GM23338 (cell line): ENCODE measurements around the gene MARCHF3. TPM values are rescaled to one million over a fixed set of nuclear protein-coding genes. Genes with fewer than 3 reads are reported as not detected.

ENCODE experiments used
- ATAC-seq: fragments of 200-7000 bp; cut with Tn5 transposase; 3 replicates; pipeline ENCODE4 v1.9.1; 2020
- DNase-seq: peaks from one replicate; pipeline ENCODE4 v3.0.0-alpha.2; 2015; ENCODE audit warnings: low spot score
- H2AFZ ChIP-seq: fragments of 200-600 bp; sonication (generic); 2 replicates; pipeline ENCODE4 v1.8.0; 2016; ENCODE audit warnings: antibody characterized with exemption, mild to moderate bottlenecking, moderate library complexity
- H3F3A ChIP-seq: fragments of 200-600 bp; sonication (generic); replicated peaks from 2 replicates; pipeline ENCODE4 v1.8.0; 2017; ENCODE audit warnings: antibody characterized with exemption, mixed run types, low read depth
- H3K27ac ChIP-seq: fragments of 200-600 bp; sonication (generic); 2 replicates; pipeline ENCODE4 v1.6.1; 2016; ENCODE audit warnings: low read depth
- H3K27me3 ChIP-seq: fragments of 200-600 bp; sonication (generic); 2 replicates; pipeline ENCODE4 v1.8.0; 2016; ENCODE audit warnings: mild to moderate bottlenecking, mixed run types, moderate library complexity; ENCODE audit not compliant: insufficient read depth
- H3K36me3 ChIP-seq: fragments of 200-600 bp; sonication (generic); 2 replicates; pipeline ENCODE4 v1.8.0; 2016; ENCODE audit warnings: mild to moderate bottlenecking; ENCODE audit not compliant: insufficient read depth
- H3K4me1 ChIP-seq: fragments of 200-600 bp; sonication (generic); 2 replicates; pipeline ENCODE4 v1.8.0; 2016; ENCODE audit warnings: mild to moderate bottlenecking, moderate library complexity; ENCODE audit not compliant: insufficient read depth
- H3K4me2 ChIP-seq: fragments of 200-600 bp; sonication (generic); 2 replicates; pipeline ENCODE4 v1.7.1; 2017; ENCODE audit warnings: mixed run types
- H3K4me3 ChIP-seq: fragments of 200-600 bp; sonication (generic); 2 replicates; pipeline ENCODE4 v1.6.1; 2016; ENCODE audit warnings: mixed run types
- H3K79me2 ChIP-seq: fragments of 200-600 bp; sonication (generic); replicated peaks from 2 replicates; pipeline ENCODE4 v1.8.0; 2017; ENCODE audit warnings: mild to moderate bottlenecking; ENCODE audit not compliant: insufficient read depth
- H3K9me2 ChIP-seq: fragments of 200-600 bp; sonication (generic); 2 replicates; pipeline ENCODE4 v1.8.0; 2017; ENCODE audit not compliant: insufficient read depth
- H4K20me1 ChIP-seq: fragments of 200-600 bp; sonication (generic); replicated peaks from 2 replicates; pipeline ENCODE4 v1.8.0; 2017; ENCODE audit warnings: mild to moderate bottlenecking; ENCODE audit not compliant: insufficient read depth
- H3K27ac Mint-ChIP-seq: 2 replicates; pipeline ENCODE4 v1.8.0; 2020; ENCODE audit warnings: inconsistent platforms, mild to moderate bottlenecking, moderate library complexity, mixed read lengths
- H3K27me3 Mint-ChIP-seq: 3 replicates; pipeline ENCODE4 v1.8.0; 2022; ENCODE audit warnings: low read depth, mild to moderate bottlenecking, moderate library complexity, mixed read lengths, inconsistent platforms; ENCODE audit not compliant: insufficient read depth, poor library complexity
- H3K36me3 Mint-ChIP-seq: 3 replicates; pipeline ENCODE4 v1.8.0; 2021; ENCODE audit warnings: low read depth, mild to moderate bottlenecking, inconsistent platforms, moderate library complexity, mixed read lengths
- H3K4me1 Mint-ChIP-seq: 3 replicates; pipeline ENCODE4 v1.8.0; 2020; ENCODE audit warnings: mild to moderate bottlenecking, inconsistent platforms, mixed read lengths
- H3K4me3 Mint-ChIP-seq: 3 replicates; pipeline ENCODE4 v1.8.0; 2021; ENCODE audit warnings: moderate library complexity, mild to moderate bottlenecking, inconsistent platforms, mixed read lengths
- H3K9me3 Mint-ChIP-seq: 3 replicates; pipeline ENCODE4 v1.8.0; 2020; ENCODE audit warnings: moderate library complexity, mild to moderate bottlenecking, inconsistent platforms, mixed read lengths
- CREB1 ChIP-seq: fragments of 250-450 bp; sonication (Bioruptor Pico); IDR thresholded peaks from 2 replicates; pipeline ENCODE4 v1.5.0; 2020; ENCODE audit warnings: low read depth, mild to moderate bottlenecking, moderate library complexity
- CTCF ChIP-seq, 2 experiments: fragments of 200-600 bp in 1 of 2; sonication (generic) in 1 of 2; conservative IDR thresholded peaks; 2 replicates each; pipeline versions ENCODE4 v1.5.1 to v1.6.1; 2016 to 2017; ENCODE audit warnings: antibody characterized with exemption in 2 of 2, low read depth in 2 of 2, mild to moderate bottlenecking in 2 of 2, moderate library complexity in 1 of 2
- EZH2phosphoT487 ChIP-seq: fragments of 200-600 bp; sonication (generic); IDR thresholded peaks from one replicate; pipeline ENCODE4 v1.8.1; 2018; ENCODE audit warnings: antibody characterized with exemption; ENCODE audit not compliant: unreplicated experiment
- NANOG ChIP-seq: IDR thresholded peaks from 2 replicates; pipeline ENCODE4 v1.6.1; 2016; ENCODE audit warnings: antibody characterized with exemption, borderline replicate concordance
- POLR2AphosphoS5 ChIP-seq: IDR thresholded peaks from 2 replicates; pipeline ENCODE4 v1.6.1; 2016; ENCODE audit warnings: antibody characterized with exemption, low read depth
- REST ChIP-seq: IDR thresholded peaks from one replicate; pipeline ENCODE4 v1.6.1; 2018; ENCODE audit warnings: antibody characterized with exemption; ENCODE audit not compliant: unreplicated experiment
- ZNF114 ChIP-seq: fragments of 250-450 bp; sonication (Bioruptor Pico); IDR thresholded peaks from 2 replicates; pipeline ENCODE4 v1.5.0; 2020; ENCODE audit warnings: mild to moderate bottlenecking, moderate library complexity
- ZNF331 ChIP-seq: fragments of 250-450 bp; sonication (Bioruptor Pico); IDR thresholded peaks from 2 replicates; pipeline ENCODE4 v1.5.0; 2020; ENCODE audit warnings: low read depth, mild to moderate bottlenecking, moderate library complexity
- polyA plus RNA-seq: library from polyadenylated mRNA; unstranded; fragments of >200 nt; fragmentation: Nextera tagmentation; extraction: Ambion mirVana; gene quantifications from 2 replicates; pipeline ENCODE4 v1.2.1, GENCODE V29; 2016
- total RNA-seq: library from RNA; depleted of rRNA; stranded (reverse); fragments of >200 nt; shearing (Covaris generic); gene quantifications from 2 replicates; pipeline ENCODE4 v1.2.3, GENCODE V29; 2014
- TF ChIP-seq, protein P1 (sequence below): IDR thresholded peaks from 2 replicates; pipeline ENCODE4 v1.6.1; 2016; ENCODE audit warnings: antibody characterized with exemption
- TF ChIP-seq, protein P2 (sequence below): fragments of 250-450 bp; sonication (Bioruptor Pico); IDR thresholded peaks from 2 replicates; pipeline ENCODE4 v1.5.0; 2020; ENCODE audit warnings: mild to moderate bottlenecking, moderate library complexity

MARCHF3 gene
- total and polyA plus RNA-seq, 2 experiments from 2014 or later, result 7.0 to 12.7 TPM

GRCh38 chr5:126961128-126961527 lies 69.2 kb downstream of the MARCHF3 start:
- Histone ChIP-seq H3K4me3 (no peak overlapping the region), H3F3A (no peaks in the 10 kb centered on the region), H3K4me2 (no peak overlapping the region), H3K79me2 (no peaks in the 10 kb centered on the region), H3K36me3 (no peaks in the 10 kb centered on the region), H4K20me1 (no peaks in the 10 kb centered on the region), H3K27ac (no peak overlapping the region), H3K4me1 (no peaks in the 10 kb centered on the region), H3K27me3 (no peaks in the 10 kb centered on the region), H2AFZ (no peak overlapping the region), H3K9me2 (no peaks in the 10 kb centered on the region)
- no peak for DNase-seq
- H3K4me1 Mint-ChIP-seq, result peaks cover 16% of the 10 kb centered on the region; the same call in 2 of the 3 replicates
- TF ChIP-seq CREB1 (CRISPR knock-in tag) (no peak), ZNF331 (CRISPR knock-in tag) (no peak), REST (no peak), CTCF (conservative IDR thresholded peaks at IDR 0.05; ENCODE audit: low read depth in 2 of 2) (no peak), EZH2phosphoT487 (no peak), ZNF114 (CRISPR knock-in tag) (no peak), NANOG (no peak), POLR2AphosphoS5 (no peak)
- TF ChIP-seq, protein P1, sequence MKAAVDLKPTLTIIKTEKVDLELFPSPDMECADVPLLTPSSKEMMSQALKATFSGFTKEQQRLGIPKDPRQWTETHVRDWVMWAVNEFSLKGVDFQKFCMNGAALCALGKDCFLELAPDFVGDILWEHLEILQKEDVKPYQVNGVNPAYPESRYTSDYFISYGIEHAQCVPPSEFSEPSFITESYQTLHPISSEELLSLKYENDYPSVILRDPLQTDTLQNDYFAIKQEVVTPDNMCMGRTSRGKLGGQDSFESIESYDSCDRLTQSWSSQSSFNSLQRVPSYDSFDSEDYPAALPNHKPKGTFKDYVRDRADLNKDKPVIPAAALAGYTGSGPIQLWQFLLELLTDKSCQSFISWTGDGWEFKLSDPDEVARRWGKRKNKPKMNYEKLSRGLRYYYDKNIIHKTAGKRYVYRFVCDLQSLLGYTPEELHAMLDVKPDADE, result no peak
- H3K27me3 Mint-ChIP-seq, result no peaks in the 10 kb centered on the region
- H3K36me3 Mint-ChIP-seq, result no peaks in the 10 kb centered on the region
- H3K27ac Mint-ChIP-seq, result no peak overlapping the region
- no peak for ATAC-seq
- no peaks in the 10 kb centered on the region; the same call in 2 of the 3 replicates for H3K9me3 Mint-ChIP-seq
- H3K4me3 Mint-ChIP-seq, result no peak overlapping the region

DNA sequence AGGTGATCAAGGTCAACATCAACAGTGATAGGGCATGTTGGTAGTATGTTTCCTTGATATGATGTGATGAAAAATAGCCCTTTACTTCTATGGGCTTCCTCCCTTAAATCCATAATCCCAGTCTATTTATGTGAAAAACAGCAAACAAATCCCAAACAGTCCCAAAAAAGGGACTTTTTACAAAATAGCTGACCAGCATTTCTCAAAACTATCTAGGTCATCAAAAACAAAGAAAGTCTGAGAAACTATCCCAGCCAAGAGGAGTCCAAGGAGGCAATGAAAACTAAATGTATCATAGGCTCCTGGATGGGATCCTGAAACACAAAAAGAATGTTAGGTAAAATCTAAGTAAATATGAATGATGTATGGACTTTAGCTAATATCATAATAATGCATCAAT lies 71.2 kb downstream of the MARCHF3 start:
- no peaks in the 10 kb centered on the region for H3K79me2 ChIP-seq

More for the DNA sequence above, 71.2 kb downstream of the MARCHF3 start:
- DNase-seq (no peak), ATAC-seq (no peak)
- no peaks in the 10 kb centered on the region; the same call in 2 of the 3 replicates for H3K9me3 Mint-ChIP-seq
- Histone ChIP-seq H3K4me3 (no peak overlapping the region), H4K20me1 (no peaks in the 10 kb centered on the region), H3K9me2 (no peaks in the 10 kb centered on the region), H3F3A (no peaks in the 10 kb centered on the region), H3K27ac (no peak overlapping the region), H3K36me3 (no peaks in the 10 kb centered on the region), H2AFZ (no peak overlapping the region), H3K4me1 (no peaks in the 10 kb centered on the region), H3K27me3 (no peaks in the 10 kb centered on the region), H3K4me2 (no peak overlapping the region)
- H3K36me3 Mint-ChIP-seq, result no peaks in the 10 kb centered on the region
- no peak overlapping the region for H3K4me3 Mint-ChIP-seq
- no peak for TF ChIP-seq ZNF114 (CRISPR knock-in tag)
- TF ChIP-seq, protein P2, sequence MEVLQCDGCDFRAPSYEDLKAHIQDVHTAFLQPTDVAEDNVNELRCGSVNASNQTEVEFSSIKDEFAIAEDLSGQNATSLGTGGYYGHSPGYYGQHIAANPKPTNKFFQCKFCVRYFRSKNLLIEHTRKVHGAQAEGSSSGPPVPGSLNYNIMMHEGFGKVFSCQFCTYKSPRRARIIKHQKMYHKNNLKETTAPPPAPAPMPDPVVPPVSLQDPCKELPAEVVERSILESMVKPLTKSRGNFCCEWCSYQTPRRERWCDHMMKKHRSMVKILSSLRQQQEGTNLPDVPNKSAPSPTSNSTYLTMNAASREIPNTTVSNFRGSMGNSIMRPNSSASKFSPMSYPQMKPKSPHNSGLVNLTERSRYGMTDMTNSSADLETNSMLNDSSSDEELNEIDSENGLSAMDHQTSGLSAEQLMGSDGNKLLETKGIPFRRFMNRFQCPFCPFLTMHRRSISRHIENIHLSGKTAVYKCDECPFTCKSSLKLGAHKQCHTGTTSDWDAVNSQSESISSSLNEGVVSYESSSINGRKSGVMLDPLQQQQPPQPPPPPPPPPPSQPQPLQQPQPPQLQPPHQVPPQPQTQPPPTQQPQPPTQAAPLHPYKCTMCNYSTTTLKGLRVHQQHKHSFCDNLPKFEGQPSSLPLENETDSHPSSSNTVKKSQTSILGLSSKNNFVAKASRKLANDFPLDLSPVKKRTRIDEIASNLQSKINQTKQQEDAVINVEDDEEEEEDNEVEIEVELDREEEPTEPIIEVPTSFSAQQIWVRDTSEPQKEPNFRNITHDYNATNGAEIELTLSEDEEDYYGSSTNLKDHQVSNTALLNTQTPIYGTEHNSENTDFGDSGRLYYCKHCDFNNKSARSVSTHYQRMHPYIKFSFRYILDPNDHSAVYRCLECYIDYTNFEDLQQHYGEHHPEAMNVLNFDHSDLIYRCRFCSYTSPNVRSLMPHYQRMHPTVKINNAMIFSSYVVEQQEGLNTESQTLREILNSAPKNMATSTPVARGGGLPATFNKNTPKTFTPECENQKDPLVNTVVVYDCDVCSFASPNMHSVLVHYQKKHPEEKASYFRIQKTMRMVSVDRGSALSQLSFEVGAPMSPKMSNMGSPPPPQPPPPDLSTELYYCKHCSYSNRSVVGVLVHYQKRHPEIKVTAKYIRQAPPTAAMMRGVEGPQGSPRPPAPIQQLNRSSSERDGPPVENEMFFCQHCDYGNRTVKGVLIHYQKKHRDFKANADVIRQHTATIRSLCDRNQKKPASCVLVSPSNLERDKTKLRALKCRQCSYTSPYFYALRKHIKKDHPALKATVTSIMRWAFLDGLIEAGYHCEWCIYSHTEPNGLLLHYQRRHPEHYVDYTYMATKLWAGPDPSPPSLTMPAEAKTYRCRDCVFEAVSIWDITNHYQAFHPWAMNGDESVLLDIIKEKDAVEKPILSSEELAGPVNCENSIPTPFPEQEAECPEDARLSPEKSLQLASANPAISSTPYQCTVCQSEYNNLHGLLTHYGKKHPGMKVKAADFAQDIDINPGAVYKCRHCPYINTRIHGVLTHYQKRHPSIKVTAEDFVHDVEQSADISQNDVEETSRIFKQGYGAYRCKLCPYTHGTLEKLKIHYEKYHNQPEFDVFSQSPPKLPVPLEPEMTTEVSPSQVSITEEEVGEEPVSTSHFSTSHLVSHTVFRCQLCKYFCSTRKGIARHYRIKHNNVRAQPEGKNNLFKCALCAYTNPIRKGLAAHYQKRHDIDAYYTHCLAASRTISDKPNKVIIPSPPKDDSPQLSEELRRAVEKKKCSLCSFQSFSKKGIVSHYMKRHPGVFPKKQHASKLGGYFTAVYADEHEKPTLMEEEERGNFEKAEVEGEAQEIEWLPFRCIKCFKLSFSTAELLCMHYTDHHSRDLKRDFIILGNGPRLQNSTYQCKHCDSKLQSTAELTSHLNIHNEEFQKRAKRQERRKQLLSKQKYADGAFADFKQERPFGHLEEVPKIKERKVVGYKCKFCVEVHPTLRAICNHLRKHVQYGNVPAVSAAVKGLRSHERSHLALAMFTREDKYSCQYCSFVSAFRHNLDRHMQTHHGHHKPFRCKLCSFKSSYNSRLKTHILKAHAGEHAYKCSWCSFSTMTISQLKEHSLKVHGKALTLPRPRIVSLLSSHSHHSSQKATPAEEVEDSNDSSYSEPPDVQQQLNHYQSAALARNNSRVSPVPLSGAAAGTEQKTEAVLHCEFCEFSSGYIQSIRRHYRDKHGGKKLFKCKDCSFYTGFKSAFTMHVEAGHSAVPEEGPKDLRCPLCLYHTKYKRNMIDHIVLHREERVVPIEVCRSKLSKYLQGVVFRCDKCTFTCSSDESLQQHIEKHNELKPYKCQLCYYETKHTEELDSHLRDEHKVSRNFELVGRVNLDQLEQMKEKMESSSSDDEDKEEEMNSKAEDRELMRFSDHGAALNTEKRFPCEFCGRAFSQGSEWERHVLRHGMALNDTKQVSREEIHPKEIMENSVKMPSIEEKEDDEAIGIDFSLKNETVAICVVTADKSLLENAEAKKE (CRISPR knock-in tag), result no peak
- H3K27ac Mint-ChIP-seq, result no peak overlapping the region
- peaks cover 8% of the 10 kb centered on the region; the same call in 2 of the 3 replicates for H3K4me1 Mint-ChIP-seq
- no peaks in the 10 kb centered on the region for H3K27me3 Mint-ChIP-seq
